Stomach (tissue), 4 donors: ENCODE results near the gene ADCY10.

Experiments
- POLR2A ChIP-seq, 4 donors: fragments of 450-650 bp; IDR thresholded peaks; one replicate each; pipeline ENCODE4 v1.6.1; 2016; ENCODE audit warnings: antibody characterized with exemption in 4 of 4, control low read depth in 2 of 4, mild to moderate bottlenecking in 1 of 4, moderate library complexity in 1 of 4
- TF ChIP-seq, protein P1 (sequence below), 7 experiments: fragments of 450-650 bp in 4 of 7; fragments of 200-600 bp in 3 of 7; sonication (generic) in 3 of 7; IDR thresholded peaks; one replicate each; pipeline ENCODE4 v1.5.1; 2016 to 2019; ENCODE audit warnings: antibody characterized with exemption in 7 of 7, control low read depth in 2 of 7, mild to moderate bottlenecking in 1 of 7

DNA sequence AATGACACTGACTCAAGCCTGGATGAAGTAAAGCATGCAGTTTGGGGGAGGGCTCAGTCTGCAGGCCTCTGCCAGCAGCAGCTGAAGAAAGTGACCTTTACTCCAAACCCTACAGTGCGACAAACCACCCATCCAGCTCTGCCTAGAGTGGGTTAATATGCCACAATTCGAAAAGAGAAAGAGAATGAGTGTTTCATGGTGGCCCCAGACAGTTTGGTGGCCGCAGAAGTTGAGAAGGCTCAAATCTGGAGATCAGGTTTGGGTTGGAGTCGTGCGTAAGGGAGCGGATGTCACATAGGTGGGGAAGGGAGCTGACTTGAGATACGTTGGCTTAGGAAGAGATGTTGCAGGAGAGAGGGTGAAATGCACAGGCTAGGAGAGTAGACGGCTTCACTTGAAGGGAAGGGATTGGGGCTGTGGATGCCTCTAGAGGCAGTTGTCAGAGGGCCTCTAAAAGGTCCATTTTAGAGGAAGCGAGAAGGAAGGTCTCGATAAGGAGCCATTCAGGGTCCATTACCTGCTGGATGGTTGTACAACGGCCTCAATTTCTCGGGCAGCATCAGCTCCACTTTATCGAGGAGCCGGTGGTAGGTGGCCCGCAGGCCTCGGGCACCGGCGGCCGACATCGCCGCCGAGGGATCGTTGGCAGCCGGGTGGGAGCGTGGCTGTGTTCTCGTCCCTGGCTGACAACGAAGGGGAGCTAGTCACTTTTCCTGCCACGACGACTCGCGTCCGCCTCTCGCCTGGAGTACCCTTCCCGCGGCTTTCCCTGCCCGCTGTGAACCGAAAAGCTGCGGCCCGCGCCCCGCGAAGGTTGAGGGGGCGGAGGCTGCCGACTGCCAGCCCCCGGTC is 21.5 kb upstream of the ADCY10 start:
- TF ChIP-seq, protein P1, sequence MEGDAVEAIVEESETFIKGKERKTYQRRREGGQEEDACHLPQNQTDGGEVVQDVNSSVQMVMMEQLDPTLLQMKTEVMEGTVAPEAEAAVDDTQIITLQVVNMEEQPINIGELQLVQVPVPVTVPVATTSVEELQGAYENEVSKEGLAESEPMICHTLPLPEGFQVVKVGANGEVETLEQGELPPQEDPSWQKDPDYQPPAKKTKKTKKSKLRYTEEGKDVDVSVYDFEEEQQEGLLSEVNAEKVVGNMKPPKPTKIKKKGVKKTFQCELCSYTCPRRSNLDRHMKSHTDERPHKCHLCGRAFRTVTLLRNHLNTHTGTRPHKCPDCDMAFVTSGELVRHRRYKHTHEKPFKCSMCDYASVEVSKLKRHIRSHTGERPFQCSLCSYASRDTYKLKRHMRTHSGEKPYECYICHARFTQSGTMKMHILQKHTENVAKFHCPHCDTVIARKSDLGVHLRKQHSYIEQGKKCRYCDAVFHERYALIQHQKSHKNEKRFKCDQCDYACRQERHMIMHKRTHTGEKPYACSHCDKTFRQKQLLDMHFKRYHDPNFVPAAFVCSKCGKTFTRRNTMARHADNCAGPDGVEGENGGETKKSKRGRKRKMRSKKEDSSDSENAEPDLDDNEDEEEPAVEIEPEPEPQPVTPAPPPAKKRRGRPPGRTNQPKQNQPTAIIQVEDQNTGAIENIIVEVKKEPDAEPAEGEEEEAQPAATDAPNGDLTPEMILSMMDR (IDR thresholded peaks at IDR 0.05) = no peak
- peak in 2 of 4 donors; percentile 28 to 66 for TF ChIP-seq POLR2A (IDR thresholded peaks at IDR 0.05)
